SJSA1 (cell line): ENCODE results near the gene FXR2. TPM values are rescaled to one million over a fixed set of nuclear protein-coding genes. Genes with fewer than 3 reads are reported as not detected.
A peak's percentile ranks its signal among the peaks of the same experiment; 100 is the strongest.

Experiments
- DNase-seq, 2 experiments: peaks; one replicate each; pipeline ENCODE4 v3.0.0-alpha.2; 2015 to 2020; ENCODE audit warnings: low spot score in 2 of 2, low read depth in 1 of 2
- H3K27ac ChIP-seq: fragments of 250-450 bp; sonication (Bioruptor Pico); 2 replicates; pipeline ENCODE4 v1.5.1; 2020; ENCODE audit warnings: mild to moderate bottlenecking, moderate library complexity
- H3K27me3 ChIP-seq: fragments of 250-450 bp; sonication (Bioruptor Pico); replicated peaks from 2 replicates; pipeline ENCODE4 v1.5.1; 2020; ENCODE audit warnings: mild to moderate bottlenecking, moderate library complexity
- H3K36me3 ChIP-seq: fragments of 250-450 bp; sonication (Bioruptor Pico); 2 replicates; pipeline ENCODE4 v1.5.1; 2020; ENCODE audit warnings: mild to moderate bottlenecking
- H3K4me1 ChIP-seq: fragments of 250-450 bp; sonication (Bioruptor Pico); replicated peaks from 2 replicates; pipeline ENCODE4 v1.6.1; 2021; ENCODE audit warnings: mild to moderate bottlenecking
- H3K4me3 ChIP-seq: fragments of 250-450 bp; sonication (Bioruptor Pico); 2 replicates; pipeline ENCODE4 v1.5.1; 2020; ENCODE audit warnings: mild to moderate bottlenecking
- H3K9me3 ChIP-seq: fragments of 250-450 bp; sonication (Bioruptor Pico); replicated peaks from 2 replicates; pipeline ENCODE4 v1.5.1; 2020; ENCODE audit warnings: mild to moderate bottlenecking
- total RNA-seq: library from RNA; depleted of rRNA; stranded (reverse); fragments of >200 nt; shearing (Covaris generic); gene quantifications from 2 replicates; pipeline ENCODE4 v1.2.3, GENCODE V29; 2014; rRNA removed

FXR2 gene
- total RNA-seq, 1 experiment from 2014 or later: 49.5 TPM

DNA sequence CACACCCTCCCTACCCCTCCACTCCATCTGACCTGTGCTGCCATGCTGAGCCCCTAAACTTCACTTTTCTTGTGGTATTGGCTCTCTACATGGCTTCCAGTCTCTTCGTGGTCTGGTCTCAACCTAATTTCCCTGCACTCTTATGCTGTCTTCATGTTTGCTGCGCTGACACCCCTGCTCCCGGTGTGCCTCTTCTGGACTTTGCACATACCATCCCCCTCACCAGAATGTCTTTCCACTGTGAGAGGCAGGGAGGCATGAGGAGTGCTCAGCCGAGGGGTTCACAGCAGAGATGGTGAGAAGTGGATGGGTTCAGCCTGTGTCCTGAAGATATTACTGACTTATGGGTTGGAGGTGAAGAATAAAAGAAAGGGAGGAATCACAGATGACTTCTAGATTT, 63.3 kb downstream of the FXR2 start:
- Histone ChIP-seq H3K36me3 (no peaks in the 10 kb centered on the region), H3K4me1 (peaks cover 12% of the 10 kb centered on the region), H3K4me3 (no peak overlapping the region), H3K27ac (no peak overlapping the region), H3K9me3 (no peaks in the 10 kb centered on the region), H3K27me3 (no peaks in the 10 kb centered on the region)
- DNase-seq: no peak

DNA sequence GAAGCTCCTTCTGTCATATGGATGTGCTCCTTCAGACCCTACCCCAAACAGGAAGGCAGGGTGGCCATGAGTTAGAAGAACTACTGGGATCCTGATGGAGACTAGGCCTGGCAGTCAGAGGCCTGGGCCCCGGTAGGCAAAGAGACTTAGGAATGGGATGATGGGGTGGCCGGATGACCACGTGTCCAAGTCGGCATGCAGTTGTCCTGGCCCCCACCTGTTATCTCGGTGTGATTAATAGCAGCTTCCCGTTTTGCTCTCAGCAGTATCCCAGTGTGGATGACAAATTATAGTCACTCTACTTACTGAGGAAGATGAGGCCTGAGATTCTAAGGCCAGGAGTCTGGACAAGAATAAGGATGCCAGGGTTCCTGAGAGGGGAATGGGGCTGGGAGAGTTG, 64.4 kb downstream of the FXR2 start:
- Histone ChIP-seq H3K27ac (no peak overlapping the region), H3K27me3 (no peaks in the 10 kb centered on the region), H3K4me3 (no peak overlapping the region), H3K9me3 (no peaks in the 10 kb centered on the region), H3K4me1 (peaks cover 12% of the 10 kb centered on the region), H3K36me3 (no peaks in the 10 kb centered on the region)
- no peak for DNase-seq

DNA sequence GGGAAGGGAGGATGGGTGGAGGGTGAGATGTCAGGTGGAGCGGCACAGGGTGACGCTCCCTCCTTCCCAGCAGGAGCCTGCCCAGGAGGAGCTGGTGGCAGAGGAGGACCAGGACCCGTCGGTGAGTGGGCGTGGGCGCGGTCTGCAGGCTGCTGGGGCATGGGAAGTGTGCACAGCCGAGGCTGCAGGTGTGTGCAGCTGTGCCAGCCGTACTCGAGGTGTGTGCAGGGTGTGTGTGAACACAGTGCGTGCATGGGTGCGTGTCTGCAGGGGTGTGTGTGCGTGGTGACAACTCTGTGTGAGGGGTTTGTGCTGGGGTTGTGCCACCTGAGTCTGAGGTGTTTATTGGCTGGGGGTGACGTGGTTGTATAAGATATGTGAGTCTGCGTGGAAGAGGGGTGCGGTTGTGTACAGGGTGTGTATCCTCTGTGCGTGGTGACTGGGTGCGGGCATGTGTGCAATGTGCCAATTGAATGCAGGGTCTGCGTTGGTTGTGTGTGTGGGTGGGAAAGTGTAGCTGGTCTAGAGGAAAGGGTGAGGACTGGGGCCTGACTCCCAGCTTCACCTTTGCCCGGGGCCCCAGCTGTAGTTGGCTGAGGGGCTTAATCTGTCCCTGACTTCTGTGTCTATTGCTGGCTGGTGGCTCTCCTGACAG, 65.2 kb downstream of the FXR2 start:
- Histone ChIP-seq H3K27me3 (no peaks in the 10 kb centered on the region), H3K27ac (no peak overlapping the region), H3K9me3 (no peaks in the 10 kb centered on the region), H3K36me3 (no peaks in the 10 kb centered on the region), H3K4me3 (peak overlapping the region; percentile 47), H3K4me1 (peaks cover 12% of the 10 kb centered on the region)
- DNase-seq: no peak

DNA sequence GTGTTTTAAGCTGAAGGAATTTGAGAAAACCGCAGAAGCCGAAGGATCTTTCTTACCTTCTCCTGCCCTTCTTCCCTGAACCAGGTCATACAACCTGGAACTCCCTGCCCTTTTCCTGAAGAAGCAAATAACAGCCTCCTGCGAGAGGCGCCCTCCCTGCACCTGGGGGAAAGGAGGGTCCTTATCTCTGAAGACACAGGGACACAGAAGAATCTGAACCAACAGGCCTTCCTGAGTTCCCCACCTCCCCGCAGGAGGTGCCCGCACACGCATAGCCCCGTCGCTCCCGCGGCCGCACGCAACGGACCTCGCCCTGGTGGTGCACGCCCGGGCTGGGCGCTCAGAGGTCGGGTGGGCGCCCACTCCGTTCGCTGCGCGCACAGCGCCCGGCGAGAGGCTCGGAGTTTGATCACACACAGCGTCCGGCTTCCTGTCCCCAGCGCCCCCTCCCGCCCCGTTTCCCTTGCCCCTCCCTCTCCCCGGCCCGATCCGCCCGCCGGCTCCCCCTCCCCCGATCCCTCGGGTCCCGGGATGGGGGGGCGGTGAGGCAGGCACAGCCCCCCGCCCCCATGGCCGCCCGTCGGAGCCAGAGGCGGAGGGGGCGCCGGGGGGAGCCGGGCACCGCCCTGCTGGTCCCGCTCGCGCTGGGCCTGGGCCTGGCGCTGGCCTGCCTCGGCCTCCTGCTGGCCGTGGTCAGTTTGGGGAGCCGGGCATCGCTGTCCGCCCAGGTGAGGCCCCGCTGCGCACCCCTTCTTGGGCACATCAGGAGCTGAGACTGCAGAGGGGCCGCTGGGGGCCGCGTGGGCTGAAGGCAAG, 65.9 kb downstream of the FXR2 start, which contains the start of gene TNFSF12:
Gene TNFSF12, plus strand, starts transcription at position 474 of the 816 bp plus-strand sequence. Its CDS starts 96 bp downstream, at position 570.
- no peaks in the 10 kb centered on the region for H3K36me3 ChIP-seq
- H3K9me3 ChIP-seq: no peaks in the 10 kb centered on the region
- peak; percentile 29 to 61 for DNase-seq
- no peaks in the 10 kb centered on the region for H3K27me3 ChIP-seq
- H3K4me3 ChIP-seq: peak within 1 kb of the TSS; percentile 47
- peaks cover 12% of the 10 kb centered on the region for H3K4me1 ChIP-seq
- H3K27ac ChIP-seq: no peak within 1 kb of the TSS

DNA sequence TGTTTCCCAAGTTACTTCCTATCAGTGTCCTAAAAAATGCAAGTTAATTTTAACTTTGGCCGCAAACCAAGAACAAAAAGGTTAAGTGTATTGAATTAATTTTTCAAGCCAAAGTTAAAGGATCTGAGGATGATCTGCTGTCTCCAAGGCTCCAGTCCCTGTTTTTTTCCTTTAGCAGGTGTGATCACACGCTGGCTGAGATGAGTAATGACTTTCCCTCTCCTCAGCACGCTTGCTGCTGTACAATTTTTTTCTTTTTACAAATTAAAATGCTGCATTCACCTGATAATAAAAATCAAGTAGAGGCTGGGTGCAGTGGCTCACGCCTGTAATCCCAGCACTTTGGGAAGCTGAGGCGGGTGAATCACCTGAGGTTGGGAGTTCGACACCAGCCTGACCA, 69.8 kb downstream of the FXR2 start:
- no peaks in the 10 kb centered on the region for H3K9me3 ChIP-seq
- no peak for DNase-seq
- H3K4me3 ChIP-seq: no peak overlapping the region
- H3K4me1 ChIP-seq: peaks cover 12% of the 10 kb centered on the region
- H3K27ac ChIP-seq: no peak overlapping the region
- H3K27me3 ChIP-seq: no peaks in the 10 kb centered on the region
- no peaks in the 10 kb centered on the region for H3K36me3 ChIP-seq

Other genes starting within 250 kb of the FXR2 start
- not detected in 2 replicates for gene TNK1, start 233.8 kb downstream of the FXR2 start, total RNA-seq
- 13.3 and 14.2 TPM in 2 replicates for gene PLSCR3, start 220.4 kb downstream of the FXR2 start, total RNA-seq
- gene TMEM256, start 210.8 kb downstream of the FXR2 start, total RNA-seq: 24.7 and 28.8 TPM in 2 replicates
- 2.2 and 3.9 TPM in 2 replicates for gene NLGN2, start 207.1 kb downstream of the FXR2 start, total RNA-seq
- not detected in 2 replicates for gene SPEM1, start 194.6 kb downstream of the FXR2 start, total RNA-seq
- not detected in 2 replicates for gene SPEM2, start 189.3 kb downstream of the FXR2 start, total RNA-seq
- not detected in 2 replicates for gene SPEM3, start 186.0 kb downstream of the FXR2 start, total RNA-seq
- gene TMEM102, start 179.5 kb downstream of the FXR2 start, total RNA-seq: 0.45 TPM in 1 of 2 replicates, not detected in the other
- gene FGF11, start 175.4 kb downstream of the FXR2 start, total RNA-seq: not detected in 2 replicates
- gene CHRNB1, start 169.8 kb downstream of the FXR2 start, total RNA-seq: 3.9 and 14.7 TPM in 2 replicates
- 13.8 and 19.9 TPM in 2 replicates for gene ZBTB4, start 135.3 kb downstream of the FXR2 start, total RNA-seq
- not detected in 2 replicates for gene SLC35G6, start 133.5 kb downstream of the FXR2 start, total RNA-seq
- gene POLR2A, start 130.5 kb downstream of the FXR2 start, total RNA-seq: 17.5 and 29.3 TPM in 2 replicates
- 5.9 and 22.8 TPM in 2 replicates for gene TNFSF12, start 65.8 kb downstream of the FXR2 start, total RNA-seq
- 0.56 and 1.3 TPM in 2 replicates for gene TNFSF13, start 56.1 kb downstream of the FXR2 start, total RNA-seq
- gene SENP3, start 53.0 kb downstream of the FXR2 start, total RNA-seq: 74.9 and 101 TPM in 2 replicates
- gene CD68, start 35.3 kb downstream of the FXR2 start, total RNA-seq: 0.31 and 5.2 TPM in 2 replicates
- gene MPDU1, start 31.0 kb downstream of the FXR2 start, total RNA-seq: 166 and 213 TPM in 2 replicates
- not detected in 2 replicates for gene SOX15, start 24.8 kb downstream of the FXR2 start, total RNA-seq
- gene SAT2, start 12.9 kb upstream of the FXR2 start, total RNA-seq: 28.1 and 40.1 TPM in 2 replicates
- not detected in 2 replicates for gene SHBG, start 15.2 kb upstream of the FXR2 start, total RNA-seq
- gene ATP1B2, start 36.0 kb upstream of the FXR2 start, total RNA-seq: not detected in 2 replicates
- 28.4 and 40.6 TPM in 2 replicates for gene TP53, start 72.6 kb upstream of the FXR2 start, total RNA-seq
- 13.8 and 14.2 TPM in 2 replicates for gene WRAP53, start 73.6 kb upstream of the FXR2 start, total RNA-seq
- gene EFNB3, start 90.3 kb upstream of the FXR2 start, total RNA-seq: not detected in 2 replicates
- not detected in 2 replicates for gene DNAH2, start 102.8 kb upstream of the FXR2 start, total RNA-seq
- 0.34 and 0.85 TPM in 2 replicates for gene KDM6B, start 219.3 kb upstream of the FXR2 start, total RNA-seq
- gene TMEM88, start 240.2 kb upstream of the FXR2 start, total RNA-seq: not detected in 2 replicates
- 90.7 and 148 TPM in 2 replicates for gene NAA38, start 242.7 kb upstream of the FXR2 start, total RNA-seq
- 2.6 and 2.8 TPM in 2 replicates for gene CYB5D1, start 243.1 kb upstream of the FXR2 start, total RNA-seq